Esophagus muscularis mucosa (tissue), 4 donors: ENCODE data around the gene TYMS. TPM values are rescaled to one million over a fixed set of nuclear protein-coding genes. Genes with fewer than 3 reads are reported as not detected.

ENCODE experiments used
- DNase-seq: peaks from one replicate; pipeline ENCODE4 v3.0.0-alpha.2; 2017; ENCODE audit errors: extremely low spot score
- H3K27ac ChIP-seq, 4 donors: fragments of 200-600 bp; sonication (generic); replicated peaks in 1 of 4; 1 replicate in 3 of 4; 2 replicates in 1 of 4; pipeline ENCODE4 v1.5.1; 2016 to 2019; ENCODE audit warnings: mild to moderate bottlenecking in 1 of 4
- H3K27me3 ChIP-seq, 4 donors: fragments of 200-600 bp; sonication (generic); one replicate each; pipeline versions ENCODE4 v1.5.1 to v1.6.0; 2016 to 2019
- H3K36me3 ChIP-seq, 4 donors: fragments of 200-600 bp; sonication (generic); one replicate each; pipeline ENCODE4 v1.5.1; 2016 to 2019
- H3K4me1 ChIP-seq, 4 donors: fragments of 200-600 bp; sonication (generic); one replicate each; pipeline ENCODE4 v1.5.1; 2016 to 2019
- H3K4me3 ChIP-seq, 4 donors: fragments of 200-600 bp; sonication (generic); 1 replicate in 2 of 4; 2 replicates in 2 of 4; pipeline ENCODE4 v1.5.1; 2016 to 2019; ENCODE audit warnings: mild to moderate bottlenecking in 4 of 4, moderate library complexity in 1 of 4
- H3K9me3 ChIP-seq, 4 donors: fragments of 200-600 bp; sonication (generic); 1 replicate in 3 of 4; 2 replicates in 1 of 4; pipeline ENCODE4 v1.5.1; 2016 to 2019
- CTCF ChIP-seq, 3 experiments: fragments of 200-600 bp in 2 of 3; fragments of 450-650 bp in 1 of 3; sonication (generic) in 2 of 3; IDR thresholded peaks; one replicate each; pipeline ENCODE4 v1.5.1; 2017 to 2019; ENCODE audit warnings: antibody characterized with exemption in 3 of 3, mild to moderate bottlenecking in 2 of 3, moderate library complexity in 1 of 3
- EP300 ChIP-seq: sonication (generic); formaldehyde crosslinking; IDR thresholded peaks from one replicate; pipeline ENCODE4 v1.6.1; 2017; ENCODE audit warnings: antibody characterized with exemption
- POLR2A ChIP-seq: fragments of 450-650 bp; IDR thresholded peaks from one replicate; pipeline ENCODE4 v1.6.1; 2017; ENCODE audit warnings: antibody characterized with exemption, moderate library complexity, mild to moderate bottlenecking, low read depth
- POLR2AphosphoS5 ChIP-seq, 2 donors: sonication (generic); formaldehyde crosslinking; IDR thresholded peaks; one replicate each; pipeline ENCODE4 v1.6.1; 2017; ENCODE audit warnings: antibody characterized with exemption in 2 of 2
- WGBS: methylation state at CpG from one replicate; pipeline ENCODE4 v1.1.5; 2018; 5-methylcytosine and 5-hydroxymethylcytosine counted together
- intact Hi-C: fragments of 100-400 bp; cut with DNase I; formaldehyde crosslinking; loops from one replicate; pipeline ENCODE4 v1.15.1; 2023
- total RNA-seq, 4 donors: library from RNA; depleted of rRNA; stranded (reverse); fragments of >200 nt; gene quantifications; one replicate each; pipeline versions ENCODE4 v1.1.0 to v1.2.1, GENCODE V29; 2016

Gene TYMS
- total RNA-seq, 4 donors from 2014 or later: 0.42 to 3.8 (median 2.2) TPM

- H3K4me3 ChIP-seq: no peak overlapping the region
- H3K27ac ChIP-seq: peak overlapping the region; percentile 66 to 85 (median 78)
- intact Hi-C loops: loop anchor here (10.0 kb wide), 1 partner anchor 79 kb away; no protein-coding TSS in a partner anchor
- H3K4me1 ChIP-seq: peaks cover 0 to 53% (median 28%) of the 10 kb centered on the region in 4 donors
- H3K27me3 ChIP-seq: no peaks in the 10 kb centered on the region
- H3K36me3 ChIP-seq: peaks cover 0 to 22% (median 7%) of the 10 kb centered on the region in 4 donors
- no peaks in the 10 kb centered on the region for H3K9me3 ChIP-seq
- TF ChIP-seq EP300: no peak
- no peak for TF ChIP-seq POLR2A
- no peak for TF ChIP-seq POLR2AphosphoS5 (IDR thresholded peaks at IDR 0.05)
- TF ChIP-seq CTCF (IDR thresholded peaks at IDR 0.05): no peak
- DNase-seq: no peak
- WGBS: 58% methylated on average over 8 of the region's 8 CpGs
Observed at GRCh38 chr18:703213-703967, 45.9 kb downstream of the TYMS start.

DNA sequence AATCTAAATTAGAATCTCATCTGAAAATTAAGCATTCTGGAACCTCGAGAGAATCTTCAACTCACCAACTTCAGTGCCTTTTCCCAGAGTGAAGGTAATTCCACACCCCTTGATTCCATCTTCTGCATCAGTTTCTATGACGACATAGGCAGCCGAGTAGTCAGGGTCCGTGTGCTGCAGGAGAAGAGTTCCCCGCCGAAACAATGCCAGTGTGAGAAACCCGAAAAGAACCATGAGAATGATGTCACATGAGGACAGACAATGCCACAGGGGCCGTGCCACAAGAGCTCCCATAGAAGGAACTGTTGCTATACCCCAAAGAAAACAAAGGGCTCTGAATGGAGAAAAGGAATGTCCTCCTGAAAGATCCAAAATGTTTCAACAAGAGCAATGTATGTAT is 49.0 kb downstream of the TYMS start:
- no peaks in the 10 kb centered on the region for H3K9me3 ChIP-seq
- peaks cover 10 to 73% (median 45%) of the 10 kb centered on the region in 4 donors for H3K4me1 ChIP-seq
- peaks cover 0 to 26% (median 11%) of the 10 kb centered on the region in 4 donors for H3K36me3 ChIP-seq
- no peak overlapping the region for H3K4me3 ChIP-seq
- intact Hi-C loops: loop anchor here (10.0 kb wide), 1 partner anchor 82 kb away; no protein-coding TSS in a partner anchor
- H3K27me3 ChIP-seq: no peaks in the 10 kb centered on the region
- DNase-seq: peak; percentile 19
- TF ChIP-seq POLR2AphosphoS5 (IDR thresholded peaks at IDR 0.05) (no peak), CTCF (IDR thresholded peaks at IDR 0.05) (no peak), EP300 (no peak), POLR2A (no peak)
- peak overlapping the region in 2 of 4 donors; percentile 57 to 60 for H3K27ac ChIP-seq
- 88% methylated on average over 8 of the region's 8 CpGs for WGBS

GRCh38 chr18:708096-708495 is 50.6 kb downstream of the TYMS start:
- DNase-seq: peak; percentile 50
- 97% methylated on average over 10 of the region's 10 CpGs for WGBS
- intact Hi-C loops: loop anchor here (10.0 kb wide), 1 partner anchor 83 kb away; no protein-coding TSS in a partner anchor

GRCh38 chr18:709771-710170 is 52.3 kb downstream of the TYMS start:
- Histone ChIP-seq H3K27me3 (no peaks in the 10 kb centered on the region), H3K36me3 (peaks cover 0 to 22% (median 11%) of the 10 kb centered on the region in 4 donors), H3K4me1 (peaks cover 10 to 48% (median 30%) of the 10 kb centered on the region in 4 donors), H3K27ac (peak overlapping the region in 1 of 4 donors; percentile 90), H3K9me3 (no peaks in the 10 kb centered on the region), H3K4me3 (no peak overlapping the region)
- no peak for TF ChIP-seq EP300
- no peak for TF ChIP-seq CTCF (IDR thresholded peaks at IDR 0.05)
- TF ChIP-seq POLR2A: no peak
- DNase-seq: no peak
- 100% methylated on average over 1 of the region's 1 CpG for WGBS
- intact Hi-C loops: loop anchor here (10.0 kb wide), 1 partner anchor 85 kb away; no protein-coding TSS in a partner anchor

More at GRCh38 chr18:708096-708495, 50.6 kb downstream of the TYMS start:
- Histone ChIP-seq H3K4me3 (no peak overlapping the region), H3K9me3 (no peaks in the 10 kb centered on the region), H3K27ac (peak overlapping the region in 1 of 4 donors; percentile 57), H3K27me3 (no peaks in the 10 kb centered on the region), H3K36me3 (peaks cover 0 to 26% (median 11%) of the 10 kb centered on the region in 4 donors), H3K4me1 (peaks cover 10 to 61% (median 38%) of the 10 kb centered on the region in 4 donors)
- TF ChIP-seq POLR2AphosphoS5 (IDR thresholded peaks at IDR 0.05) (no peak), POLR2A (no peak), CTCF (IDR thresholded peaks at IDR 0.05) (no peak)
